Measurements from ENCODE around the gene DAAM2. TPM values are rescaled to one million over a fixed set of nuclear protein-coding genes. Genes with fewer than 3 reads are reported as not detected.

The DAAM2 gene
- total RNA-seq, 2 donors from 2014 or later: 14.7 to 15.8 TPM

- DNase-seq (no peak), ATAC-seq (no peak)
- intact Hi-C loops (cut with DNase I): no loop called here
Measured at GRCh38 chr6:39778581-39779255, 13.5 kb upstream of the DAAM2 start.

- DNase-seq (no peak), ATAC-seq (no peak)
- intact Hi-C loops (cut with DNase I): no loop called here
Measured at GRCh38 chr6:39785281-39785680, 6.9 kb upstream of the DAAM2 start.

GRCh38 chr6:39786649-39787048, 5.5 kb upstream of the DAAM2 start:
- intact Hi-C loops (cut with DNase I): no loop called here
- DNase-seq: no peak
- no peak for ATAC-seq

GRCh38 chr6:39787322-39787721, 4.9 kb upstream of the DAAM2 start:
- ATAC-seq: no peak
- intact Hi-C loops (cut with DNase I): no loop called here
- no peak for DNase-seq

- ATAC-seq: no peak
- DNase-seq: no peak
- intact Hi-C loops (cut with DNase I): no loop called here
Measured at GRCh38 chr6:39790772-39791171, 1.4 kb upstream of the DAAM2 start.

- ATAC-seq (peak in 1 of 2 donors; percentile 14), DNase-seq (no peak)
- intact Hi-C loops (cut with DNase I): no loop called here
Measured at GRCh38 chr6:39791311-39791710, 865 bp upstream of the DAAM2 start.

- ATAC-seq (peak; percentile 9 to 17), DNase-seq (no peak)
- intact Hi-C loops (cut with DNase I): no loop called here
Measured at GRCh38 chr6:39792540-39793450, 619 bp downstream of the DAAM2 start.

GRCh38 chr6:39793516-39793915, 1.3 kb downstream of the DAAM2 start:
- no peak for ATAC-seq
- no peak for DNase-seq
- intact Hi-C loops (cut with DNase I): no loop called here

- ATAC-seq: no peak
- DNase-seq: no peak
- intact Hi-C loops (cut with DNase I): no loop called here
Measured at GRCh38 chr6:39794231-39794630, 2.1 kb downstream of the DAAM2 start.

- no peak for DNase-seq
- ATAC-seq: no peak
- intact Hi-C loops (cut with DNase I): no loop called here
Measured at GRCh38 chr6:39797751-39798150, 5.6 kb downstream of the DAAM2 start.

GRCh38 chr6:39800034-39801032, 8.2 kb downstream of the DAAM2 start:
- no peak for ATAC-seq
- DNase-seq: no peak

GRCh38 chr6:39801456-39802251, 9.5 kb downstream of the DAAM2 start:
- no peak for DNase-seq
- peak; percentile 32 to 53 for ATAC-seq
- intact Hi-C loops (cut with DNase I): no loop called here

More at GRCh38 chr6:39800034-39801032, 8.2 kb downstream of the DAAM2 start:
- intact Hi-C loops (cut with DNase I): no loop called here

- ATAC-seq (no peak), DNase-seq (no peak)
- intact Hi-C loops (cut with DNase I): no loop called here
Measured at GRCh38 chr6:39803872-39804271, 11.7 kb downstream of the DAAM2 start.

GRCh38 chr6:39804466-39805065, 12.4 kb downstream of the DAAM2 start:
- peak in 1 of 2 donors; percentile 49 for ATAC-seq
- intact Hi-C loops (cut with DNase I): no loop called here
- no peak for DNase-seq

- DNase-seq: no peak
- intact Hi-C loops (cut with DNase I): no loop called here
- no peak for ATAC-seq
Measured at GRCh38 chr6:39806278-39806677, 14.1 kb downstream of the DAAM2 start.

GRCh38 chr6:39808346-39808745, 16.2 kb downstream of the DAAM2 start:
- ATAC-seq: no peak
- no peak for DNase-seq
- intact Hi-C loops (cut with DNase I): no loop called here

GRCh38 chr6:39808964-39809363, 16.8 kb downstream of the DAAM2 start:
- intact Hi-C loops (cut with DNase I): no loop called here
- ATAC-seq: peak; percentile 20 to 46
- no peak for DNase-seq

- intact Hi-C loops (cut with DNase I): no loop called here
- DNase-seq (no peak), ATAC-seq (no peak)
Measured at GRCh38 chr6:39811835-39812345, 19.7 kb downstream of the DAAM2 start.
